Measurements from ENCODE around the gene TBC1D22A.

The TBC1D22A gene

GRCh38 chr22:47213571-47214230 lies 451.3 kb downstream of the TBC1D22A start:
- DNase-seq: peak; percentile 62

DNA sequence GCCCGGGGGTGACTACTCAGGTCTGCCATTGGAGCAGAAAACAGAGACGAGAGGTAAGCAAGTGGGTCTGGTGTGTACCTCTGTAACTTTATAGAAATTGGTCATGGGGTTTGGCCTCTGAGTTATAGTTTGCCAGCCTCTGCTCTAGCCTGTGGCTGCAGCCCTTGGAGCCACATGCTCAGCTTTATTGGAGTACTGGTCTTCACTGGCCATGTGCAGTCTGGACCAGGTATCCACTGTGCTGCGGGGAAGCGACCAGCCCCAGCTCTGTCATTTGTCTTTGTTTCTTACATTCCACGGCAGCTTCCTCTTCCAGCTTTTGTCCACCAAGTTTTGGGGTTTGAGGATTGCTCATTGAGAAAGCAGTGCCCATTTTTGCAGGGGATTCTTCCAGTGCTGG lies 453.4 kb downstream of the TBC1D22A start:
- DNase-seq: no peak

DNA sequence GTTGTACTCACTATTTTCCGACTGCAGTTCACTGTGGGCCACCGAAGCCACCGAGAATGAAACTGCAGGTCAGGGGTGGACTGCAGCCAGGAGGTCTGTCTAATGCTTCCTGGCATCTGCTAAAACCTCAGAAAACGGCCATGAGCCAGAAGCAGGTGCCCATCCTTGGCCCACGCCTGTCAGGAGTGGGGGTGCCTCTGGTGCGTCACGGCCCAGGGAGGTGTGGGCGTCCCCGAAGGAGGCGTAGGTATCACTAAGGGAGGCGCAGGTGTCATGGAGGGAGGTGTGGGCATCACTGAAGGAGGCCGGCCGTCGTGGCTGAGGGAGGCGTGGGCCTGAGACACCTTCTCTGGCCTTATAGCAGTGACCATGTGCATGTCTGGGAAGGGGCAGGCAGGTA lies 456.2 kb downstream of the TBC1D22A start:
- no peak for DNase-seq

DNA sequence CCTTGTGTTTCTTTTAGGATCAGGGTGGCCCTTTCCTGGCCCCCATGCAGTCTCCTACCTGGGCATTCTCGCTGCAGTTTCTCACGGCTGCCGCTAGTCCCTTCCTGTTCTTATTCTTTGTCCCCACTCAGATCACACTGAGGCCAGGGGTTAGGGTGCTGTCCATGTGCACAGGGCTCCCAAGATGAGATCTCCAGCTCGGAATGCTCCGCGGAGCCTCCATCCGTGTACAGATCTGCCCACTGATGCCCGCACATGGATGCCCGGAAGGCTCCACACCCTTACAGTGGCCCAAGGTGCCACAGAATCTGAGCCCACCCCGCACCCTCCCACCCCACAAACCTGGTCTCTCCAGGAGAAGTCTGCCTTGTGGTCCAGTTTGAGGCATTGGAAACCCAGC lies 457.3 kb downstream of the TBC1D22A start:
- DNase-seq: no peak

DNA sequence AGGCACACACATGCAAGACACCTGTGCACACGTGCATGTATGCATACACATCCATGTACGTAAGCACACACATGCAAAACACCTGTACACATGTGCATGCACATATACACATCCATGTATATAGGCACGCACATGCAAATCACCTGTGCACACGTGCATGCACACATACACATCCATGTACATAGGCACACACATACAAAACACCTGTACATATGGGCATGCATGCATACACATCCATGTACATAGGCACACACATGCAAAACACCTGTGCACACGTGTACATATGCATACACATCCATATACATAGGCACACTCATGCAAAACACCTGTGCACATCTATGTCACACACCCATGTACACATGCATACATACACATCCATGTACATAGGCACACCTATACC lies 458.3 kb downstream of the TBC1D22A start:
- DNase-seq: no peak

DNA sequence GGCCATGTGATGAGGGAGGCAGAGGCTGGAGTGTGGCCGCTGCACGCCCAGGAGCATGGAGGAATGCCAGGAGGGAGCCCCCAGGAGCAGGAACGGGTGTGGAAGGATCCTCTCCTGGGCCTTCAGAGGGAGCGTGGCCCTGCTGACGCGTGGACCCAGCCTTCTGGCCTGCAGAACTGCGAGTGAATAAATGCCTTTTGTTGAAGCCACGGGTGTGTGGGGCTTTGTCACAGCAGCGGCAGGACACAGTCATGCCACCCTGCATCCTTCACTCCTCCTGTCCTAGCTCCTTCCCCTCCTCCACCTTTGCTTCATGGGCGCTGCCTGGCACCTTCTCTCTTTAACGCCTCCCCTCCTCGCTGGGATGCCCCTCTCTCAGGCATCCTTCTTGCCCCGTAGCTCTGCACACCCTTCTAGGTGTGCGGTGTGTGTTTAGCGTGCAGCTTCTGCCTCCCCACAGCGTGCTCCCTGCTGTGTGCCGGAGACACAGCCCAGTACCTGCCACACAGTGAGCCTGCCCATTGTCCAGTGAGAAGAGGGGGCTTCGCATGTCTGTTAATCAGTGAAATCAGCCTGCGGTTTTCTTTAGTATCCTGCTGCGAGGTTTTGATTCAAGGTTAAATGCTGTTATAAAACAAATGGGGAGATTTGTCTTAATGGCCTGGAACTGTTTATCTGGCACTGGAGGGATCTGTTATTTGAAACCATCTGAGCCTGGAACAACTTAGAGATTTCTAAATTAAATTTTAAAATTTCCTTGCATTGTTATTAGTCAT lies 459.6 kb downstream of the TBC1D22A start:
- DNase-seq: no peak
